DOHH2 (cell line): Measurements from ENCODE around the gene GPR61.

Experiments used
- H3F3A ChIP-seq: fragments of 200-600 bp; sonication (generic), shearing (Covaris generic); 2 replicates; pipeline ENCODE4 v1.6.0; 2016; ENCODE audit warnings: antibody characterized with exemption, mild to moderate bottlenecking; ENCODE audit not compliant: control insufficient read depth, insufficient read depth
- H3K27ac ChIP-seq: fragments of 200-600 bp; sonication (generic); 2 replicates; pipeline ENCODE4 v1.5.1; 2014; ENCODE audit warnings: low read depth, mild to moderate bottlenecking, low read length, moderate library complexity
- H3K27me3 ChIP-seq: fragments of 200-600 bp; sonication (generic); 2 replicates; pipeline ENCODE4 v1.6.1; 2014; ENCODE audit warnings: mild to moderate bottlenecking, low read length, mixed read lengths; ENCODE audit not compliant: control insufficient read depth
- H3K36me3 ChIP-seq: fragments of 200-600 bp; sonication (generic); 2 replicates; pipeline ENCODE4 v1.6.1; 2014; ENCODE audit warnings: mild to moderate bottlenecking, low read length, moderate library complexity, mixed read lengths; ENCODE audit not compliant: control insufficient read depth
- H3K4me1 ChIP-seq: fragments of 200-600 bp; sonication (generic); 2 replicates; pipeline ENCODE4 v1.6.1; 2014; ENCODE audit warnings: mild to moderate bottlenecking, low read length, mixed read lengths; ENCODE audit not compliant: control insufficient read depth
- H3K4me2 ChIP-seq: fragments of 200-600 bp; sonication (generic); 2 replicates; pipeline ENCODE4 v1.6.0; 2014; ENCODE audit warnings: mild to moderate bottlenecking, low read length, moderate library complexity
- H3K4me3 ChIP-seq: fragments of 200-600 bp; sonication (generic); 2 replicates; pipeline ENCODE4 v1.5.1; 2014; ENCODE audit warnings: mild to moderate bottlenecking, low read length, mixed read lengths
- H3K79me2 ChIP-seq: fragments of 200-600 bp; sonication (generic); 2 replicates; pipeline ENCODE4 v1.6.1; 2014; ENCODE audit warnings: mild to moderate bottlenecking, low read length, mixed read lengths; ENCODE audit not compliant: control insufficient read depth
- H3K9me2 ChIP-seq: fragments of 200-600 bp; sonication (generic); replicated peaks from 2 replicates; pipeline ENCODE4 v1.6.1; 2014; ENCODE audit warnings: mild to moderate bottlenecking, low read length, mixed read lengths; ENCODE audit not compliant: control insufficient read depth
- H3K9me3 ChIP-seq: fragments of 200-600 bp; sonication (generic); 2 replicates; pipeline ENCODE4 v1.6.1; 2014; ENCODE audit warnings: antibody characterized with exemption, low read length, mixed read lengths; ENCODE audit not compliant: control insufficient read depth, insufficient read depth
- H4K20me1 ChIP-seq: fragments of 200-600 bp; sonication (generic); 2 replicates; pipeline ENCODE4 v1.6.0; 2014; ENCODE audit warnings: low read depth, mild to moderate bottlenecking, antibody characterized with exemption, low read length, moderate library complexity; ENCODE audit not compliant: control insufficient read depth, insufficient read depth
- EZH2phosphoT487 ChIP-seq: fragments of 200-600 bp; sonication (generic); IDR thresholded peaks from 2 replicates; pipeline ENCODE4 v1.6.1; 2017; ENCODE audit warnings: borderline replicate concordance, mild to moderate bottlenecking, antibody characterized with exemption, low read length, moderate library complexity, mixed read lengths
- TF ChIP-seq, protein P1 (sequence below): fragments of 200-600 bp; sonication (generic); IDR thresholded peaks from one replicate; pipeline ENCODE4 v1.5.1; 2014; ENCODE audit warnings: antibody characterized with exemption, mild to moderate bottlenecking, low read depth, low read length; ENCODE audit not compliant: poor library complexity, severe bottlenecking

GPR61 gene

DNA sequence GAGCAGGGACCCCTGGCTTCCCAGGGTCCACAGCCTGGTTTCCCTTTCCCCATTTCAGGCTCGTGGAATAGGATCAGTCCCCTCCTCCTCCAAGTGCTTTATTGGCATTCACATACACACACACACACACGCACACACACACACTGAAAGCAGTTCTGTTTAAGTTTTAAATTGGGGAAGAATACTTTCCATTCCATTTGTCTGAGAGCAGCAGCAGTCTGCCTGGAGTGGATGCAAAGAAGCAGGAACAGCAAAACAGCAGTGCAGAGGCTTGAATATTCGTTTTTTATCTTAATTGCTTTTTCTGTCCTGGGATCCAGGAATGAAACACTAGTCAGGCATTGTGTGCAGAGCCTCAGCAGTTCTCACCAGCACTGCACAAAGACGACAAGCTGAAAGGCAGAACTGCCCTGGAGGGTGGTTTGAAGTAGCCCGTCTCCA, 38.7 kb upstream of the GPR61 start:
- no peaks in the 10 kb centered on the region for H3K9me3 ChIP-seq
- no peak for TF ChIP-seq EZH2phosphoT487
- TF ChIP-seq, protein P1, sequence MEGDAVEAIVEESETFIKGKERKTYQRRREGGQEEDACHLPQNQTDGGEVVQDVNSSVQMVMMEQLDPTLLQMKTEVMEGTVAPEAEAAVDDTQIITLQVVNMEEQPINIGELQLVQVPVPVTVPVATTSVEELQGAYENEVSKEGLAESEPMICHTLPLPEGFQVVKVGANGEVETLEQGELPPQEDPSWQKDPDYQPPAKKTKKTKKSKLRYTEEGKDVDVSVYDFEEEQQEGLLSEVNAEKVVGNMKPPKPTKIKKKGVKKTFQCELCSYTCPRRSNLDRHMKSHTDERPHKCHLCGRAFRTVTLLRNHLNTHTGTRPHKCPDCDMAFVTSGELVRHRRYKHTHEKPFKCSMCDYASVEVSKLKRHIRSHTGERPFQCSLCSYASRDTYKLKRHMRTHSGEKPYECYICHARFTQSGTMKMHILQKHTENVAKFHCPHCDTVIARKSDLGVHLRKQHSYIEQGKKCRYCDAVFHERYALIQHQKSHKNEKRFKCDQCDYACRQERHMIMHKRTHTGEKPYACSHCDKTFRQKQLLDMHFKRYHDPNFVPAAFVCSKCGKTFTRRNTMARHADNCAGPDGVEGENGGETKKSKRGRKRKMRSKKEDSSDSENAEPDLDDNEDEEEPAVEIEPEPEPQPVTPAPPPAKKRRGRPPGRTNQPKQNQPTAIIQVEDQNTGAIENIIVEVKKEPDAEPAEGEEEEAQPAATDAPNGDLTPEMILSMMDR: no peak
- no peaks in the 10 kb centered on the region for H3K79me2 ChIP-seq
- no peaks in the 10 kb centered on the region for H3K4me1 ChIP-seq
- H3F3A ChIP-seq: no peaks in the 10 kb centered on the region
- no peaks in the 10 kb centered on the region for H3K27me3 ChIP-seq
- H3K9me2 ChIP-seq: no peaks in the 10 kb centered on the region
- no peak overlapping the region for H3K27ac ChIP-seq
- no peak overlapping the region for H3K4me3 ChIP-seq
- no peaks in the 10 kb centered on the region for H4K20me1 ChIP-seq
- peaks cover 20% of the 10 kb centered on the region for H3K36me3 ChIP-seq
- no peak overlapping the region for H3K4me2 ChIP-seq

DNA sequence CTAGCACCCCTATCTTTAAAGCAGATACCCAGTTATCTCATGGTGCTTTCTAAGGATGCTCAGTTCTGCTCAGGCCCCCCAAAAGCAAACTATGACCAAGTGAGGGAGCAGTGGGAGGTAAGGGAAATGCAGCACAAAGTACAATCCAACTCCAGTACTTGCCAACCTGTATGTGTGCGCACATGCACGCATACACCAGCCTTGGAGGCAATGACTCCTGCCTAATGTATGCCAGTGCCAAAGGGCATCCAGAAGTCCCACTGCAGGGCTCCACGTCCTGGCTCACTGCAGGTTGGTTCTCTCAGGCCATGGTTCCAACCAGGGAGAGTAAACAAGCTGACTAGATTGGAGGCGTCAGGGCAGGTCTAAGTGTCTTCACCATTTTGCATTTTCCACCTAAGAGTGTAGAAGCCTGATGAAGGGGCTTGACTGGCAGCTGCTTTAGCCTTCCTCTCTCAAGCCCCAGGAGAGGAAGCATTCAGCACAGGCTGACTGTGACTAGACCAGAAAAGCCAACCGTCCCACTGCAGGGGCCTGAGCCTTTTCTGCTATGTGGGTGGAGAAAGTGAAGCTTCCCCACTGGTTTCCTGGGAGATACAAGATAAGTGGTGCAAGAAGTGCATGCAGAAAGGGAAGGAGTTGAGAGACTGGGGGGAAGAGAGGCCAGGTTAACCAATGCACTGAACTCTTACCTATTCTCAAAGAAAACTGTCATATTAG, 37.9 kb upstream of the GPR61 start:
- H4K20me1 ChIP-seq: no peaks in the 10 kb centered on the region
- no peaks in the 10 kb centered on the region for H3K9me2 ChIP-seq
- H3K27me3 ChIP-seq: no peaks in the 10 kb centered on the region
- no peaks in the 10 kb centered on the region for H3K79me2 ChIP-seq
- no peaks in the 10 kb centered on the region for H3K9me3 ChIP-seq
- H3K4me2 ChIP-seq: no peak overlapping the region
- TF ChIP-seq, protein P1: no peak
- TF ChIP-seq EZH2phosphoT487: no peak
- peaks cover 13% of the 10 kb centered on the region; the same call in 1 of the 2 replicates for H3K36me3 ChIP-seq
- no peak overlapping the region for H3K27ac ChIP-seq
- H3K4me1 ChIP-seq: no peaks in the 10 kb centered on the region
- H3F3A ChIP-seq: no peaks in the 10 kb centered on the region
- H3K4me3 ChIP-seq: no peak overlapping the region

DNA sequence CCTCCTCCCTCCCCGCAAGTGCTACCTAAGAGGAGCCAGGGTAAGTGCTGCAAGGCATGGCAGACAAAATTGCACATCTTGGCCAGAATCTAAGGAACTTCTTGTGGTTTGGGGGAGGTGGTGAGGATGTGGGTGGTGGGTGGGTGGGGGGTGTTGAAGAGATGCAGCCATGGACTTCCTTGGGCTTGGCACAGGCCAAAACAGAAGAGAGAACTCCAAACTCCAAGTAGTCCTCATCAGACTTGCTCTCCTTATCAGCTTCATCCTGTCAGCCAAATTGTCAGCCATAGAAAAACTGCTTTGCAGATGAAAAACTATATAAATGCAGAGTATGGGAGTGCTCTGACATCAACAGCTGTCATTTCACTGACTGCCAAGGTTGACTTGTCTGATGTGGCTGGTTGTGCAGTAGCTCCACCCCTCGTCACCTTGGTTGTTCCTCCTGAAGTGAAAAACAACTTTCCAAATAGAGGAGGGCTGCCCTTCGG, 37.3 kb upstream of the GPR61 start:
- Histone ChIP-seq H3K4me3 (no peak overlapping the region), H3F3A (no peaks in the 10 kb centered on the region)

More for the DNA sequence above, 37.3 kb upstream of the GPR61 start:
- Histone ChIP-seq H4K20me1 (no peaks in the 10 kb centered on the region), H3K9me3 (no peaks in the 10 kb centered on the region), H3K27me3 (0 out of 2 replicates have a peak, but pooled peaks cover 2% of the 10 kb centered on the region), H3K4me2 (no peak overlapping the region), H3K36me3 (peaks cover 10% of the 10 kb centered on the region; the same call in 1 of the 2 replicates), H3K9me2 (no peaks in the 10 kb centered on the region), H3K4me1 (no peaks in the 10 kb centered on the region), H3K27ac (no peak overlapping the region), H3K79me2 (no peaks in the 10 kb centered on the region)
- TF ChIP-seq, protein P1: no peak
- no peak for TF ChIP-seq EZH2phosphoT487
